ENCODE data around the gene HOXB9.

The HOXB9 gene

GRCh38 chr17:48637323-48638260, 11.4 kb upstream of the HOXB9 start:
- no peak for DNase-seq

GRCh38 chr17:48636177-48637018, 10.2 kb upstream of the HOXB9 start:
- DNase-seq, result peak; percentile 92 to 93

GRCh38 chr17:48634493-48635208, 8.5 kb upstream of the HOXB9 start:
- DNase-seq, result no peak

GRCh38 chr17:48633266-48633677, 7.1 kb upstream of the HOXB9 start:
- DNase-seq, result peak in 1 of 2 experiments; percentile 22

- DNase-seq, result no peak
Observed at GRCh38 chr17:48632579-48633265, 6.6 kb upstream of the HOXB9 start.

- DNase-seq, result peak in 1 of 2 experiments; percentile 14
Observed at GRCh38 chr17:48631693-48632578, 5.8 kb upstream of the HOXB9 start.

- peak in 1 of 2 experiments; percentile 16 for DNase-seq
Observed at GRCh38 chr17:48630925-48631692, 5.0 kb upstream of the HOXB9 start.

- no peak for DNase-seq
Observed at GRCh38 chr17:48630009-48630924, 4.1 kb upstream of the HOXB9 start.

DNA sequence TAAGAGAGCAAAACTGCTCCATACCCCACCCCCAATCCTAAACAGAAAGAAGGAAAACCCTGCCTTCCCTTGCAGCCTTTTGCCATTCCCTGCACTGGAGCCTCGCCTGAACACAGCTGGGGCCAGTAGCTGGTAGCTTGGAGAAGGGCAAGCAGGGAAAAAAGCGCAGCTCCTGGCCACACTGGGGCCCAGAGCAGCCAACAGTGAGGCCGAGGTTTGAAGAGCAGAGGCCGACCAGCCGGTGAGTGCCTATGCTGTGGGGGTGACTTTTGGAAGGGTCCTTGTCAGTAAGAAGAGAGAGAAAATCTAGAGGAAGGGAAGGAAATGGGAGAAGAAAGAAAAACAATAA, 3.2 kb upstream of the HOXB9 start:
- no peak for DNase-seq

DNA sequence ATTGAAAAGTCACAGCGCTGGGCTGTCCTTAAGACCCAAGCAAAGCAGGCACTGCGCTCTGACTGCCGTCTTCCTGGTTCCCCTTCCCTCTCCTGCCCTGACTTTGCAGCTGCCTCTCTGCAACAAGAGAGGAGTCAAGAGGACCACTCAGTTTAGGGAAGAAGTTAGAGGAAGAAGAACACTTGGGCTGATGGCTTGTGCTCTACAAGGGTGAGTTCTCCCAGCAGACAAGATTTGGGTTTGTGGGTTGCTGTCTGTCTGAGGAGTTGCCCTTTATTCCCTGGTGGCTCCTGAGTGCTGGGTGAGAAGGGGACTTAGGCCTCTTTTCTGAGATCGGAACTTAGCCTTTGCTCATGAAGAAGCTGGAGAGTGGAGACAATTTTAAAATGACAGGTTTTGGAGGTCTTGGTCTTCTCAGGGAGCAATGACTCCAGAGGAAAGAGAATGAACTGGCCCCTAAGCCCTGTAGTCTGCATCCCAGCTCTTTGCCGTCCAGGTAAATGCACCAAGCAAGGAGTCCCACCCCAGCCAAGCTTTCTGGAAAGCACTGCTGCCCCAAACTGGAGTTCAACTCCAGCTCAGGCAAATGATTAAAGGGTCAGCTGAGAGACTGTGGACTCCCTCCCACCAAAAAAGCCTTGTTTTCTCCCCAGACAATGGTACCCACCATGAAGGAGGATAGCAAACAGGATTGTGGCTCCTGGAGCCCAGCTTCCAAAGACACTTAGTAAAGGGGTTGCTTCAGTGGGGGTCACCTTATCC, 2.7 kb upstream of the HOXB9 start:
- no peak for DNase-seq

GRCh38 chr17:48627623-48628521, 1.7 kb upstream of the HOXB9 start:
- DNase-seq, result no peak

DNA sequence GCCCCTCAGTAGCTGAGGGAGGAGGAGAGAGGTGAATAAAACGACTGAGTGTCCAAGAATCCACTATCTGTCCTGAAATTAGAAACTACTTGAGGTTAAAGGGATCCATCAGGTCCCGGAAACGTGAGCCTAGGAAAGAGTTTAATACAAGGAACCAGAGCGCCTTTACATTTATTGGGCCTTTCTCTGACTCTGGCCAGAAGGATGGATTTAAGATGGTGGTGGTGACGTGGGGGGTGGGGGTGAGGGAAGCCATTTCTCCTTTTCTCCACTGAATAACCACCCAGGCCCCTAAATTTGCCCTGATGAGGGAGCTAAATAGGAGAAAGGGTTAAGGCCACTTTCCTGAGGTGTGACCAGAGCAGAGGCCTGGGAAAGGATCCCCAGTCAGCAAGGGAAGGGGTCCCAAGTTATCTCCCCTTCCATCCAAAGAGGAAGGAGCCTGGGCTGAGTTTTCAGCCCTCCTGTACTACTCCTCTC, 1.0 kb upstream of the HOXB9 start:
- DNase-seq, result no peak

DNA sequence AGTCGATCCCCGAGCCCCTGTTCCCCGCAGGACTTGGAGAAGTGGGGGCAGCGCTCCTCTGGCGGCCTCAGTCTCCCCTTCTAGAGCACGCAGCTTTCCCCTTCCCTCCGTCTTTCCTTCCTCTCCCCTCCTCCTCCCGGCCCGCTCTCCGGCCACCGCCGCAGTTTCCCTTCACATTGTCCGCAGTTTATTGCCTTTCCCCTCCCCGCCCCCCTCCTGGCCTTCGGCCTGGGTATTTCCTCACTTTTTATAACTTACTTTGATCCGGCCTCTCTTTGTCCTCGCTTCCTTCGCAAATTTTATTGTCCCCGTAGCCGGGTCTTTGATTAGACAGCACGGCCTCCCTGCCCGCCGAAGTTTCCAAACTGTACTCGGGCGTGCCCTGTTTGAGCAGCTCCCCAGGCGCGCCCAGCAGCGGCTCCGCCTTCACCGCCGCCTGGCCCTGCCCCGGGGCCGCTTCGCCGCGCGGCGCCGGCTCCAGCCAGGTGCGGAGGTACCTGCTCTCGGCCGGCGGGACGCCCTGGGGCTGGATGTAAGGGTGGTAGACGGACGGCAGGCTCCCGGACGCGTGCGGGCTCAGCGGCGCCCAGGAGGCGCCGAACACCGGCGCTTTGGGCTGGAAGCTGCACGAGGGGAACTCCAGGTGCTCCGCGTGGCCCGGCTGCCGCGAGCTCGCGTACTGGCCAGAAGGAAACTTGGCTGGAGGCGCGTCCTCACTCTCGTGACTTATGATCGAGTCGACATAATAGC, 488 bp downstream of the HOXB9 start:
- DNase-seq, result peak; percentile 64 to 71

GRCh38 chr17:48624544-48625494, 1.3 kb downstream of the HOXB9 start:
- no peak for DNase-seq

DNA sequence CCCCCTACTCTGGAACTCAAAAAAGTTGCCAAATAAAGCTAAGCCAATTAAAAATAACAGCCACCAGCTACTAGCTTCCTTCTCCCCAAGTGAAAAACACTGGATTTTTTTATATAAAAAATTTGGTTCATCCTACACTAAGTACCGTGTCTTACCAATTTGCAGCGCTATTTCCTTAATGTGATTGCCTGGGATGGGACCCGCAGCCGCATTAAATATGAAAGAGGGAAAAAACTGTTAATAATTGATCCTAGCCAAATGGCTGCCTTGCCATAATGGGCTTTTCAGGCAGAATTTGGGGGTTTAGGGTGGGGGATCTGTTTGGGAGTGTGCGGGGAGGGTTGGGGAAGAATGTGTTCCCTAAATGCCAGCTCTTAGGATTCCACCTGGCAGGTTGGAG, 2.0 kb downstream of the HOXB9 start:
- no peak for DNase-seq

Measured in activated T-cell treated with anti-CD3 and anti-CD28 coated beads, Interleukin-2, amount 50 U/mL, for 48 hours (primary cell).